ENCODE results near the gene LETMD1.

LETMD1 gene

DNA sequence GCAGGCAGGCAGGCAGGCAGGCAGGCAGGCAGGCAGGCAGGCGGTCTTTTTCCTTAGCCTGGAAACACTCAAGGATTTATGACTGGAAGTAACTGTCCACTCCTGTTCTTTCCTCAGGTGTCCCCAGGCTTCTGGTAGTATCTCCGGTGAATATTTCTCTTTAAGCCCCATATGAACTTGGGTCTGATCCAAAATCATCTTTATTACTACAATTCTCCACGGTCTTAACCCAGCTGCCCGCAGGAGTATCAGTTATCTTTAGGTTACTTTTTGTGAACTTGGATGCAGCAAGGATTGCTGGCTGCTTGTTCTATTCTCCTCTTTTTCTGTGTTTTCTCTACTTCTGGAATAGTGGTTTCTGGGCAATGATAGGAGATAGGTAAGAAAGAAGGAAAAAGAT is 32.0 kb downstream of the LETMD1 start:
- no peak for DNase-seq

GRCh38 chr12:51081421-51081820 is 33.3 kb downstream of the LETMD1 start:
- DNase-seq, result no peak

DNA sequence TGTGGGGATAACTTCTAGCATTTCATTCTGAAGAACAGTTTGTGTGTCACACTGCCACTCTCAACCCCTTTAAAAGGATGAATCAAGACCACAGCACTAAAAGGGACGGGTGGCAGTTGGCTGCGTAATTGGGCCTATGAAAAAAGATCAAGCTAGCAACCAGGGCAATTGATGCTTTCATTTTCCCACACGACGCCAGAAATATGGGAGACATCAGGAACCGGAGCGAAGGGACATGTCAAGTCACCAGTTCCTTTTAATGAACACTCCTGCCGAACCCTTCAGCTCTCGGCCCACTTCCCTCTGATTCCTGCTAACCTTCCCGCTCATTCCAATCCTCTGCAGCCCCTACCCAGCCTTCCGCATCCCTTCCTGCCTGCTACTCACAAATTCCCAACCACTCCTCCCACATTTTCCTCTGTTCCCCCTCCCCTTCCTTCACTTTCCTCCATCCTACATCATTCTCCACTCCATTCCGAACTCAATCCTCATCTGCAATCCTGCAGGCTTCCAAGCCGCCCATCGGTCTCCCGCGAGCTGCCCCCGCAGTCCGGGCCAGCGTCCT is 34.5 kb downstream of the LETMD1 start:
- DNase-seq, result peak in 1 of 2 experiments; percentile 12

- DNase-seq, result peak; percentile 92 to 96
Measured at GRCh38 chr12:51083126-51083833, 35.2 kb downstream of the LETMD1 start, which contains the start of gene CSRNP2. Gene CSRNP2, minus strand, starts transcription at chr12:51083596. Its CDS starts 7,035 bp downstream, at chr12:51076561.

DNA sequence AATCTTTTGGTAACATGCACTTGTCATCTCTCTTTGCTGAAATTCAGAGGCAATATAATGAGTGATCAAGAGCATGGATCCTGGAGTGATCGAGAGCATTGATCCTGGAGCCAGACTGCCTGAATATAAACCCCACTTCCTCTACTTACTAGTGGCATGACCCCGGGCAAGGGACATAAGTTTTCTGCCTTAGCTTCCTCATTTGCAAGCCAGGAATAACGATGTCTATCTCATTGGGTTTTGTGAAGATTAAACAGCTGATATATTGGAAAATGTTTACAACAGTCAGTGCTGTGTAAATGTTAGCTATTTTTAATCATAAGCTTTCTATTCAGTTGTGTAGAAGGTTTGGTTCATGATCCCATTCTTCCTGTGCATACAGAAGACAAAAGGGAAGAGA is 37.6 kb downstream of the LETMD1 start:
- DNase-seq, result no peak

DNA sequence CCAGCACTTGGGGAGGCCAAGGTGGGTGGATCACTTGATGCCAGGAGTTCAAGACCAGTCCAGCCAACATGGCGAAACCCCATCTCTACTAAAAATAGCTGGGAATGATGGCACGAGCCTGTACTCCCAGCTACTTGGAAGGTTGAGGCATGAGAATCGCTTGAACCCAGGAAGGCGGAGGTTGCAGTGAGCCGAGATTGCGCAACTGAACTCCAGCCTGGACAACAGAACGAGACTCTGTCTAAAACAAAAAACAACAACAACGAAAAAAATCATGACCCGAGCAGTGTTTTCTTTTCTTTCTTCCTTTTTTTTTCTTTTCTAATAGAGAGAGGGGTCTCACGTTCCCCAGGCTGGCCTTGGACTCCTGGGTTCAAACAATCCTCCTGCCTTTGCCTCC is 38.8 kb downstream of the LETMD1 start:
- no peak for DNase-seq

GRCh38 chr12:51087818-51088217 is 39.7 kb downstream of the LETMD1 start:
- DNase-seq, result no peak

DNA sequence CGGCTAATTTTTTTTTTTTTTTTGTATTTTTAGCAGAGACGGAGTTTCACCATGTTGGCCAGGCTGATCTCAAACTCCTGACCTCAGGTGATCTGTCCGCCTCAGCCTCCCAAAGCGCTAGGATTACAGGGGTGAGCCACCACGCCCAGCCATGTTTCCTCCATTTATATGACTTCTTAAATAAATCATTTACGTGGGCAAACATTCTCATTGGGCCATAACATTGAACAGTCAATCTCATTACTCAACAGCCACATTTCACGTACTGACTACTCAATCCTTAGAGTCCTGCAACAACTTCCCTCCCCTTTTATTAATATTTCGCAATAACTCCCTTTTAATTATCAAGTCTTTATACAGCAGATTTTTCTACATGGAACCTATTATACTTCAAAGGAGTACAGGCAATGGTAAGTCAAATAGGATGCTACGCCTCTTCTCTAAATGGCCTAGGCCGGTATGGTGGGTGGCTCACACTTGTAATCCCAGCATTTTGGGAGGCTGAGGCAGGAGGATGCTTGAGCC is 42.6 kb downstream of the LETMD1 start:
- DNase-seq, result no peak

DNA sequence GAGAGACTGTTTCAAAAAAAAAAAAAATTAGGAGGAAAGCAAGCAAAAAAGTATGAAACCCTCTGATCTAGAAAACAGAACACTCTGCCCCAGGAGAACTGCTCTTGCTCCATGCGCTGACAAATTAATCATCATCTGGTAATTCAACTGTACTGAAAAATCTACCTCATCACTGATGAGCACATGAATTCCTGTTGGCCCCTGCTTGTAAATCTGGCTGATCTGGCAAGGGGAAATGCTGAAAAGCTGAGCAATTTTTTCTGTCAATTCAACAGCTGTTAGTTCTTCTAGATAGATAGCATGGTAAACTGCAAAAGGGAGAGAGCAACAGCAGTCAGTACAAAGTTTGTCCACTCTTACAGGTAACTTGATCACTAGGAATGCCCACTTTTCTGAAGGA is 50.5 kb downstream of the LETMD1 start:
- no peak for DNase-seq

GRCh38 chr12:51103977-51104376 is 55.9 kb downstream of the LETMD1 start:
- no peak for DNase-seq

- DNase-seq, result no peak
Measured at GRCh38 chr12:51108136-51108535, 60.0 kb downstream of the LETMD1 start.
